Ecto neural progenitor cell (in vitro differentiated cells): ENCODE measurements around the gene THAP2.

Experiments used
- DNase-seq: peaks from one replicate; pipeline ENCODE4 v3.0.0-alpha.2; 2018; ENCODE audit warnings: low spot score

Gene THAP2

DNA sequence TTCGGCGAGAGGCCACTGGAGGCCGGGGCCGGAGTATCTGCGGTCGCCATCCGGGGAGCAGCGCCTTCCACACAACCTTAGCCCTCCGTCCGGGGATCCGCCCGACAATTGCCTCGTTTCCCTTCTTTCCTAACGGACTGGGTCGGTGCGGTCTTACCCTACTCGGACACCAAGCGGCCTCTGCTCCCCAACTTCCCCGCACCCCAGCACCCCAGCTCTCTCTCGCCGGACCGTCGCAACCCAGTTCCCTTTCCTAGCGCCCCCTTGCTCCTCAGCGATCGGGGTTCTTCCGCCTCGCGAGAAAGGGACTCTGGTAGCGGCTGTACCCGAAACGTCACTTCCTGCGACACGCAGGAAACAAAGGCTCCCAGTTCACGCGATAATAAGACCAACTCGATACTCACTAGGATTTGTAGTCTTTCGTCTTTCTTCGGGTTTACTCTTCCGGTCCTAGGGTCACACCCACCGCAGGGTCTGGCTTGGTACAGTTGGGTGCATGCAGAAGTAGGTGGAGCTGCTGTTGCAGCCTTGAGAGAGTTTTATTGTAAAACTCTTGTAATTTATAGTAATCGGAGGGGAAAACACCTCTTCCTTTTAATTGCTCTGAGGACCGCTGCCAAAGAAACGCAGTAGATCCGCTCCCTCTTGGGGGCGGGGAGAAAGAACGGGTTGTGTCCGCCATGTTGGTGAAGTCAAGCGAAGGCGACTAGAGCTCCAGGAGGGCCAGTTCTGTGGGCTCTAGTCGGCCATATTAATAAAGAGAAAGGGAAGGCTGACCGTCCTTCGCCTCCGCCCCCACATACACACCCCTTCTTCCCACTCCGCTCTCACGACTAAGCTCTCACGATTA, at the start of gene THAP2, which contains the start of gene ZFC3H1:
Gene THAP2 (plus strand): TSS at position 741 of the 850 bp plus-strand sequence. CDS start 209 bp downstream, outside the sequence.
Gene ZFC3H1 (minus strand): TSS at position 288 of the 850 bp plus-strand sequence. CDS start 238 bp downstream, at position 50.
- DNase-seq = peak; percentile 95

DNA sequence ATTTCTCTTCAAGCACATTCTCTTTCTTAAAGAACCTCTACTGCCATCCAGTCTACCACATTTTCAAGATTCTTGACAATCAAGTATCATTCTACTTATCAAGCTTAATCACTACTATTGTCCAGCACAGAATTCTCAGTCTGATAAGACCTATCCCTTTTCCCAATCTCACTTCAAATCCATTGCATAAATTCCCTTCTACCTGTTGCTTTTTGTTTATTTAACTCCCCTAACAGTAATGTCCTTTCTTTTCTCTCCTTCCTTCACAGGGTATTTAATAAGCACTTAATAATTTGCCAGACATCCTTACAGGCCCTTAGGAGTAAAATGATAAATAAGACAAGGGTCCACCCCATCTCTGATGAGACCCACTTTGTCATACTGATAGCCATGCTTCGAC, 42.2 kb upstream of the THAP2 start:
- no peak for DNase-seq

DNA sequence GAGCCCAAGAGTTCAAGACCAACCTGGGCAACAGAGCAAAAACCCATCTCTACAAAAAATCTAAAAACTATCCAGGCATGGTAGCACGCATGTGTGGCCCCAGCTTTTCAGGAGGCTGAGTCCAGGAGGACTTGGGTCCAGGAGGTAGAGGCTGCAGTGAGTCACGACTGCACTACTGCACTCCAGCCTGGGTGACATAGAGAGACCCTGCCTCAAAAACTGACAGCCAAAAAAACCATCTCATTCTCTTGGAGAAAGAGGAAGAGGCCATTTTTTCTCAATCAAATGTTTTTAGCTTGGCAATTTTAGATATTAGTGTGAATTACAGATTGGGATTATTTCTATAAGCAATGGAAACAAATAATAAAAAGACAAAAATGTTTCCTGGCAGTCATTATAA, 38.6 kb upstream of the THAP2 start:
- DNase-seq = no peak

DNA sequence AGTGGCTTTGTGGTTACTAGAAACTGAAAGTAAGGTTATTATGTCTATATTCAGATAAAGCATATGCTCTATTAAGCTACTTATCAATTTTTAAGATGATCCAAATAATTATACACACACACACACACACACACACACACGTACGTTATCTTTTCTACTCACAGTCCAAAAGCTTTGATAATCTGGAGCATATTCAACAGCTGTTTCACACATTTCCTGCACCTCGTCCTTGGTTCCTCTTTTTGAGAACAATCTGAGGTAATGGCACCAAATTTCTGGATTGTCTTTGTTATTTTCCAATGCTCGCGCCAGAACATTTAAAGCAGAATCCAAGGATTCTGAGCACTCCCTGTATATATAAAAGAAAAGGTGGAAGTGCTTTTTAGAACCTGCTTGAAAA, 38.0 kb upstream of the THAP2 start:
- DNase-seq = no peak

DNA sequence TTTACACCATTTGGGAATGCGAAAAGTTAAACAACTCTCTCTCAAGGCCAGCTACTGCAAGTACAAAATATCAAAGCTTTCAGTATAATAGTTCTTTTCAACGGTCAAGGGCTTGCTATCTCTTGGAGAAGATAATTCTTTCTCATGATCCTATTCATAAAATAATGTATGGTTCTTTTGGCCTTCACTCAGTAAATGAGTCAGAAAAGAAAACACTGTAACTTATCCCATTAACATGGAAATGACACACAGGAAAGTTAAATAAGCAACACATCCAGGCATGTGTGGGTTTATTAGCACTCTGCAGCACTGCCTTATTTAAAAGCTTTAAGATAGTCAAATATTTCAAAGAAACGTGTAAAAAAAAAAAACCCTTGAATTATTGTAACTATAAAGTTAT, 37.3 kb upstream of the THAP2 start:
- DNase-seq = no peak

DNA sequence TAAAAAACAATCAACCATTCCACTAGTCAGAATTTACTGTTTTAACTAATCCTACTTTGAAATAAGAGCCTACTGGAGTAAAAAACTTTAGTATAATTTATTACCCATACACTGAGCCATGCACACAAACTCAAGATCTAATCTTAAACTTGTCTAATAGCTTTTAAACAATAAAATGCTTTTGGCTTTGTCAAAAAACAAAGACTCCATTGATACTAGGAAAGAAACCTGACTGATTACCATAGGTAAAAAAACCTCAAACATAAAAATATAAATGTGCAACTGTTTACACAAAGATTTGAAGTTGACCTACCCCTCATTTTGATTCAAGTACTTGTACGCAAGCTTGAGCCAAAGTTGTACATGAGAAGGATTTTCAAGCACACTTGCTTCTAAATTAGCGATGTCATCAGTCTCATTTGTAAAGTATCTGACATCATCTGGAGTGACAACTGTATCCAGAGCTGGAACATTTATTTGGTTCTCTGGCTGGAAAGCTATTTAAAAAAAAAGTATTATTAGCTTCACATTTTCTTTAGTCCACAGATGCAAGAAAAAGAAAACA, 36.6 kb upstream of the THAP2 start:
- DNase-seq = no peak

DNA sequence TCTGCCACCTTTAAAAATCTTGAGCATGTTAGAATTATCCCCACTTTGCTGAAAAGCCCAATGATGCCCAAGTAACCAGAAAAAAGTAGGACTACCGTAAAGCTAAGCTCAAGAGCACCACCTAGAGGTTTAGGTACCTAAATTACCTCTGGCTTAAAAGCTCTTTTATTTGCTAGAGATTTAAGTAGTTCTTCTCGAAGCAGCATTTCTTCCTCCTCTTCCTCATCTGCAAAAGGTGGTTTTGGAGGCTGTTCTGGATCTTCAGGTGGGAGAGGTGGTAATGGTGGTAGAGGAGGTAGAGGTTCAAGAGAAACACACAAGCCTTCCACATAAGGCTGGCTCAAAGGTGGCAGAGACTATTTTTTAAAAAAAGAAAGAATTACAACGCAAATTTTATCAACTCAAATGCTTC, 27.4 kb upstream of the THAP2 start:
- DNase-seq = no peak

DNA sequence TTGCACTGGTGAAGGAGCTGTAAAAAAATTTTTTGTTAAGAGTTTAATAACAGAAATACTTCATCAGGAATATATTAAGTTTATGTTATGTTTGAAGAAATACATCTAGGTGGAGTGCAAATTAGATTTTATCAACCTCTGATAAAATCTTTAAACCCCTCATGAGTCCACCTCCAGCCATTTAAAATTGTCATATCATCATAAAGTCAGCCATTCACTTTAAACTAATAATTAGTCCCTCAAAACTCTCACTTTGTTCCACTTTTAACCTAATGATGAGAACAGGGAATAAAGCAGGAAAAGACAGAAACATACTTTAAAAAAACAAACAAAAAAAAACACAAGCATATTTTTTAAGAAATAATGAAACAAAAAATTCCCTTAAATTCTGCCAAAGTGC, 25.6 kb upstream of the THAP2 start:
- DNase-seq = no peak

DNA sequence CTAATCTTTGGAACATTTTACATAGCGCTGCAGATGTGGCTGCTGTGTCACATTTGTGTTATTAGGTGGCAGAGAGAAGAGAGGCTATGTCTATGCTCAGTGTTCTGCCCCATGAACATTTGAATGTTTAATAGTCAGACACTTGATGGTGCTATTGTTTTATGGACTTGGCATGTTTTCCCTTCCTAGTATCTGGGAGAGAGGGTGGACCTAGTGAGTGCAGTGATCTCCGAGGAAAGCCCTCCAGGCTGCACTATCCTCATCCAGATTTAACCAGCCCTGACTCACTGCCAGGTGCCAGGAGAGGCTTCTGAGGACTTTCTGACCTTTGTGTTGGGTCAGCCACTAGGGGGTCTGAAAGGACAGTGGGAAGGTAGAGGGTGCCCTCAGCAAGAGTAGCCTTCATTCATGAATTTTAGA, 24.8 kb upstream of the THAP2 start:
- no peak for DNase-seq

DNA sequence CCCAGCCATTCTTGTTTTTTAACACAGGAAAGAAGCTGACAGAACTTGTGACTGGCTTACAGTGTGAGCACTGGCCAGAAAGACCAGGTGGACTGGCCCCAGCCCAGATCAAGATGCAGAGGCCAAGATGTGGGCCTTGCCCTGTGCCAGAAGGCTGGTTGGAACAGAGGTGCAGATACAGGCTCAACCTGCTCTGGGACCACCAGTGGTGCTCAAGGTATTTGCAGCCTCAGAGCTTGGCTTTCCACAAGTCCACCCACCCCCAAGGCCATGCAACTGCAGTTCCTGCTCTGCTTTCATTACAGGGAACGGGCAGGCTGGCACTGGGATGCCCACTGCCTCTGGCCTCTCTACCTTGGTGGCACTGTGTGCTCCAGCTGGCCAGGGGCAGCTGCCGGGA, 23.8 kb upstream of the THAP2 start:
- DNase-seq = no peak

DNA sequence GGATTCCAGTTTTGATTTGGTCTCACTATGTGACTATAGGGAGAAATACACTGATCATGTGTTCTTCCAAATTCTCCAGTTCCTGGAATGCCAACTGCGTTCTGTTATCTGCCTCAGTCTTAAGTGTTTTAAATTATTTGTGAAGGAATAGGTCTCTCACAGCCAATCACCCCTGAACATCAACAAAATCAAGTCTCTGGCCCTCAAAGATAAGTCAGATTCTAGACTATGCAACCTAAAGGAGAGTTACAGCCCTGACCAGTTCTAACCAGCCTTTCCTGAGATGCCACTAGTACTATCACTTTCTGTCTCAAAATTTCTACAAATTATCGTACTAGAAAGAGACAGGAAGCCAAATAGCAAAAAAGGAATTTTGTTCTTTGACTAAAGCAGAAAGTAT, 22.7 kb upstream of the THAP2 start:
- DNase-seq = no peak

DNA sequence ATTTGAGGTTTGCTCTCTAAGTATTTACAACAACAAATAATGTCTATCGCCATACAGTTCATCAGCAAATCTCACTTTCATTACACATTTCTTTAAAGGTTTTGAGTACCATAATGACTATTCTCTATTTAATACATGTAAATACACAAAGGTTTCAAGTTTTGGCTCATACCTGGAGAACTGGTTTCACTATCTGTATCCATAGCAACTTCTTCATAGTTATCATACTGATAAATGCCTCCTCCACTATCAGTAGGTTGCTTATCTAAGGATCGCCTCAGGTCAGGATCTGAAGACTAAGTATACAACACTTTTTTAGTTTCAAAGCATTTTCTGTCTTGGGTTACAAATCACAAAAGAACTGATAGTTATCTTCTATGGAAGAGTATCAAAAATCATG, 21.8 kb upstream of the THAP2 start:
- no peak for DNase-seq

DNA sequence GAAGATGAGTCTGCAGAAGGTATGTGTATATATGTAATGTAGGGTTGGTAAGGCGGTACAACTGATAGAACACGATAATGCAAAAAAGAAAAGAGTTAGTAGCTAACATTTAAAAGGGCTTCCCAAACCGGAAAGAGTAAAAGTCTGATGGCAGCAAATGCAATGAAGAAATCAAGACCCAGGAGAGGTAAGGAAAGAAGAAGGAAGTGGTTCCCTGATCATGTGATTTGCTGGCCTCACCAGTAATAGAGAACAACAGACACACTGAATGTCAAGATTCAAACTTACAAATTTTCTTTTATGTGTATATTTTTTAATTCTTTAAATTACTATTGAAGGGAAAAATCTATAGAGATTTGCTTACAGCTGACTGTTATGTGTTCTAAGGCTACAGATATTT, 18.8 kb upstream of the THAP2 start:
- no peak for DNase-seq

DNA sequence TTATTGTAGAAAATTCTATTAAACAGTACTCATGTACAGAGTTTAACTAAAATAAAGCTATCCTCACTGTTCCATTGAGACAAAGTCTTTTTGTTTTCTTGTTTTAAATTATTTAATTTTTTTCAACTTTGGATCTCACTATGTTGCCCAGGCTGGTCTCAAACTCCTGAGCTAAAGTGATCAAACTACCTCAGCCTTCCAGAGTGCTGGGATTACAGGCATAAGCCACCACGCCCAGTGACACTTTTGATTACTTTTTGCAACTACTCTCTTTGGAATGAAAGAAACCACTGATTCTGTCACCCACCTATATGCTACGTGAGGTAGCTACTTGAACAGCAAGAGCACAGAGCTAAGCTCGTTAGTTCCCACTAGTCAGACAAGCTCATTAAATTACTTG, 17.6 kb upstream of the THAP2 start:
- no peak for DNase-seq

DNA sequence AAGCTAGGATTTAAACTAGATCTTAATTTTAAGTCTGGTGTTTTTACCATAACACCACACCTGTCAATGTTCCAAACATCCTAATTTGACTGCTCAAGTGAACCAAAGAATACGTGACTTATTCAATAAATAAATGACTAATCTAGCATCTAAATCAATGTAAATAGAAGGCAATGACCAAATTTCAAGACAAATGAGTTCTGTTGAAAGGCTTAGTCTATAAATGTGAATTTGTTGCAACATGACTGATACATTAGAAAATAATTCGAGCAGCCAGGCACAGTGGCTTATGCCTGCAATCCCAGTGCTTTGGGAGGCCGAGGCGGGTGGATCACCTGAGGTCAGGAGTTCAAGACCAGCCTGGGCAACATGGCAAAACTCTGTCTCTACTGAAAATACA, 15.6 kb upstream of the THAP2 start:
- DNase-seq = no peak

DNA sequence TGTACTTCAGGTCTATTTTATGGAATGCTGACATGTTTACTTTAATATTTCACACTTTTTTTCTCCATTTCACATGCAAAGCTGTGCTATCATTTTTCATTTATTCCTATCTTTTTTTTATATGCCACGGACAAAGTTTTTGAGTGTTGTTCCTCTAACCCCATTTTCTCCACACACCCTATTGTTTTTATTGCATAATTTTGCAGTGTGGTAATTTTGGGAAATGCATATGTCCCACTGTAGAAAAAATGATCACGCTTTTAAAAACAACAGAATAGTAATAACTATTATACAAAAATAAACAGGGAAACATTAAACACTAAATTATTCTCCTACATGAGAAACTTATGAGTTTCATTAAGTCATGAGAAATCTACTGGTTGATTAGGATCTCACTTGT, 14.7 kb upstream of the THAP2 start:
- DNase-seq = no peak

DNA sequence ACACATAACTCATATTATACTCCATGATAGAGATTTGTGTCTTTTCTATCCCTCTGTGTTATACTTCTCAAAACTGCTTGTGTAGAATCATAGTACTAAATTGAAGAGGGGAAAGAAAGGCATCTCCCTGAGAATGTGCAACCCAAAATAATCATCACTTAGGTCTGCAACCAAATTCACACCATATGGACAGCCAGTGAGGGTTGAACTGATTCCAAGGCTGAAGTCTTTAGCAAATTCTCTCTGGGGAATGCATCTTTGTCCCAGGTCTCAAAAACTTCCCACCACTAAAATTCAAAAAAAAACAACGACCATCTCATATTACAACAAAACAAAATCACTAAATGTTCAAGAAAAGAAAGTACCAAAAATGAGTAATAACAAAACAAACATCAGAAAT, 11.4 kb upstream of the THAP2 start:
- no peak for DNase-seq

DNA sequence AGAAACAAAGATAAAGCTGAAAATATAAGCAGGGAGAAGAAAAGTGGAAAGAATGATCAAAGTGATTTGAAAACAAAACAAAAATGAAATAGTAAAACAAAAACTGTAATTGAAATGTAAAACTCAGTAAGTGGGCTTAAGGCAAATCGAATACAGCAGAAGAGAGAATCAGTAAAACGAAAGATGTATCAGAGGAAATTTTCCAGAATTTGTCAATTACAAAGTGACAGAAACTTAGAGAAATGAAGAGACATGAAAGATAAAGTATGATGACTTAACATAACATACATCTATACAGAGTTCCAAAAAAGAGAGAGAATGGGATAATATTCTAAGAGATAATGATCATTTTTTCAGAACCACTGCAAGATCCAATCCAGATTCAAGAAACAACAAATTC, 11.0 kb upstream of the THAP2 start:
- no peak for DNase-seq

DNA sequence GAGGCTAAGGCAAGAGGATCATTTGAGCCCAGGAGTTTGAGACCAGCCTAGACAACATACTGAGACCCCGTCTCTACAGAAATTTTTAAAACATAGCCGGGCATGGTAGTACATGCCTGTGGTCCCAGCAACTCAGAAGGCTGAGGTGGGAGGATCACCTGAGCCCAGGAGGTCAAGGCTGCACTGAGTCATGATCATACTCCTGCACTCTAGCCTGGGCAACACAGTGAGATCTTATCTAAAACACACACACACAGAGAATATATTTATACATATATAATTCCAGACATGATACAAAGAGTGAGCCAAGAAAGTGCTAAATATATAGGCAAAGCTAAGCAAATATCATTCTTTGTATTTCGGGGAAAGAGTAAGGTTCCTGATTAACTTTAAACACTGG, 9.9 kb upstream of the THAP2 start:
- DNase-seq = no peak

DNA sequence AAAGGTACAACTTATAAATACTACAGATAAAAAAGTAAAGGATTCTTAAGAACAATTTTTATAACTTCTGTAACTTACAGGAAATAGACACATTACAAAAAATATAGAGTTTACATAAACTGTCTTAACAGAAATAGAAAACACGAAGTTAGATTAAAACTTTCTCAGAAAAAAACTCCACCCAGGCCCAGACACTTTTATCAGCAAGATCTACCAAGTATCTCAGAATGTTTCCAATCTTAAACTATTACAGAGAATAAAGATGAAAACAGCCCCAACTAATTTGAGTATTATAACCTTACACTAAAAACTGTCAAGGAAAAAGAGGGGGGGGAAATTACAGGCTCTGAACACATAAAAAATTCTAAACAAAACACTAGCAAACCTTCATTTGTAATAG, 8.6 kb upstream of the THAP2 start:
- no peak for DNase-seq

DNA sequence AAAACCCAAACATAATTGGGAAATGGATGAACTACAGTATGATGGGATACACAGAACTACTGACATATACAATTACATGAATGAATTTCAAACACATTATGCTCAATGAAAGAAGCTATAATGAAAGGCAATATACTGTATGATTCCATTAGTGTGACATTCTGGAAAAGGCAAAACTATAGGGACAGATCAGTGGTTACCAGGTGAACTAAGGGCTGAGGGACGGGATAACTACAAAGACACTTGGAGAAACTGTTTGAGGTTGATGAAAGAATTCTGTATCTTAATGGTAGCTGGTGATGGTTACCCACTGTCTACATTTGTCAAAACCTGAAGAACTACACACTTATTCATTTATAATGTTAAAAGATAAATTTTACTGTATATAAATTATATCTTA, 8.2 kb upstream of the THAP2 start:
- no peak for DNase-seq

DNA sequence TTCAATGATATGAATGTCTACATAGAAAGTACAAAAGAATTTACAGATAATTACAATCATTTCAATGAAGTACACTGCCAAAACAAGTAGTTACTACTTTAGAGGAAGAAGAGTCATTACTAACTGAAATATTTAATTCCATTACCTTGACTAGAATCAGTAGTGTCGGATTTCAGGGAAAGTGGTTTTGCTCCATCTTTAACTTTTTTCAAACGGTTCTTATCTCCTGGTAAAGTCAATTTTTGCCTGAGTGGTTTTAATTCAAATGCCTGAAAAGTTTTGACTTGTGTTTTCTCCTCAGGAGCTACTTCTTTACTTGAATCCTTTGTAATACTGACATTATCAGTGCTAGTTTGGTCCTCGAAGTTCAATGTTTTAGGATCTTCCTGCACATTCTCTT, 7.4 kb upstream of the THAP2 start:
- no peak for DNase-seq

DNA sequence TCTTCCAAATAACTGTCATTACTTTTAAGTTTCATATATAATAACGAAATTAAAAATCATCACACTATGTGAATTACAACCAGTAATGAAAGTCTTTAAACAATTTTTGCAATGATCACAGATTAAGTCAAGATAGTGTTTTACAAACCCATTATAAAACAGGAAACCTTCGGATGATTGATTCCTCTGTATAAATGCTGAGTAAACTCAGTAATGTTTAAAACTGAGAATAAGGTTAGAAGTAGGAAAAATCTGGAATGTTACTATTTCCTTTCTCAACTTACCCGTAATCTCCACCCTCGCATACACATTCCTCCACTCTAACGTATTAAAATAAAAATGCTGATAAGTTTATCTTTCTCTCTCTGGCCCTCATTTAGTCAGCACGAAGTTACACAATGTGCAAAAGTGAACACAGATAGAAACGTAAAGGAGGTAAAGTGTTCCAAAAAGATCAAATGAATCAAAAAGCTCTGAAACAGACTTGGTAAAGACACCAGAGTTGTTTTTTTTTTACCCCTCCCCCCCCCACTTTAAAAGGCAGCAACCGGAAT, 2.0 kb upstream of the THAP2 start:
- no peak for DNase-seq
